ENCODE data around the gene HMX1. TPM values are rescaled to one million over a fixed set of nuclear protein-coding genes. Genes with fewer than 3 reads are reported as not detected.
A peak's percentile ranks its signal among the peaks of the same experiment; 100 is the strongest.

HMX1 gene
- polyA plus RNA-seq, 3 donors, result not detected

GRCh38 chr4:8862800-8863685, 8.6 kb downstream of the HMX1 start:
- DNase-seq (ENCODE audit: extremely low read depth in 1 of 11, low read depth in 9 of 11, low spot score in 4 of 11), result no peak

- no peak for DNase-seq (ENCODE audit: extremely low read depth in 1 of 11, low read depth in 9 of 11, low spot score in 4 of 11)
Observed at GRCh38 chr4:8862334-8862733, 9.3 kb downstream of the HMX1 start.

GRCh38 chr4:8861576-8862295, 9.9 kb downstream of the HMX1 start:
- no peak for DNase-seq (ENCODE audit: extremely low read depth in 1 of 11, low read depth in 9 of 11, low spot score in 4 of 11)

- DNase-seq (ENCODE audit: extremely low read depth in 1 of 11, low read depth in 9 of 11, low spot score in 4 of 11), result no peak
Observed at GRCh38 chr4:8860892-8861575, 10.6 kb downstream of the HMX1 start.

- DNase-seq (ENCODE audit: extremely low read depth in 1 of 11, low read depth in 9 of 11, low spot score in 4 of 11), result no peak
Observed at GRCh38 chr4:8860096-8860891, 11.3 kb downstream of the HMX1 start.

- DNase-seq (ENCODE audit: extremely low read depth in 1 of 11, low read depth in 9 of 11, low spot score in 4 of 11), result no peak
Observed at GRCh38 chr4:8859550-8860095, 12.0 kb downstream of the HMX1 start.

- DNase-seq (ENCODE audit: extremely low read depth in 1 of 11, low read depth in 9 of 11, low spot score in 4 of 11), result no peak
Observed at GRCh38 chr4:8858701-8859210, 12.9 kb downstream of the HMX1 start.

GRCh38 chr4:8857766-8858700, 13.6 kb downstream of the HMX1 start:
- no peak for DNase-seq (ENCODE audit: extremely low read depth in 1 of 11, low read depth in 9 of 11, low spot score in 4 of 11)

- DNase-seq (ENCODE audit: extremely low read depth in 1 of 11, low read depth in 9 of 11, low spot score in 4 of 11), result no peak
Observed at GRCh38 chr4:8856835-8857621, 14.6 kb downstream of the HMX1 start.

GRCh38 chr4:8855818-8856245, 15.8 kb downstream of the HMX1 start:
- peak in 3 of 11 donors; percentile 22 to 50 (median 38) for DNase-seq (ENCODE audit: extremely low read depth in 1 of 11, low read depth in 9 of 11, low spot score in 4 of 11)

- DNase-seq (ENCODE audit: extremely low read depth in 1 of 11, low read depth in 9 of 11, low spot score in 4 of 11), result no peak
Observed at GRCh38 chr4:8854931-8855330, 16.7 kb downstream of the HMX1 start.

GRCh38 chr4:8854016-8854415, 17.6 kb downstream of the HMX1 start:
- DNase-seq (ENCODE audit: extremely low read depth in 1 of 11, low read depth in 9 of 11, low spot score in 4 of 11), result no peak

GRCh38 chr4:8853249-8853648, 18.4 kb downstream of the HMX1 start:
- DNase-seq (ENCODE audit: extremely low read depth in 1 of 11, low read depth in 9 of 11, low spot score in 4 of 11), result no peak

- DNase-seq (ENCODE audit: extremely low read depth in 1 of 11, low read depth in 9 of 11, low spot score in 4 of 11), result no peak
Observed at GRCh38 chr4:8852118-8852704, 19.4 kb downstream of the HMX1 start.

- DNase-seq (ENCODE audit: extremely low read depth in 1 of 11, low read depth in 9 of 11, low spot score in 4 of 11), result no peak
Observed at GRCh38 chr4:8851321-8852117, 20.1 kb downstream of the HMX1 start.

GRCh38 chr4:8850830-8851188, 20.8 kb downstream of the HMX1 start:
- DNase-seq (ENCODE audit: extremely low read depth in 1 of 11, low read depth in 9 of 11, low spot score in 4 of 11), result no peak
